GM21528 (cell line): ENCODE results near the gene NELFB.

Experiments
- ATAC-seq: cut with Tn5 transposase; IDR thresholded peaks from one replicate; pipeline ENCODE4 v1.9.1; 2021; ENCODE audit warnings: mild to moderate bottlenecking, moderate library complexity; ENCODE audit not compliant: unreplicated experiment, low FRiP score

NELFB gene

GRCh38 chr9:137266162-137266527 lies 11.0 kb downstream of the NELFB start:
- no peak for ATAC-seq

GRCh38 chr9:137266585-137267453 lies 11.7 kb downstream of the NELFB start:
- no peak for ATAC-seq

GRCh38 chr9:137267933-137268355 lies 12.8 kb downstream of the NELFB start:
- no peak for ATAC-seq

GRCh38 chr9:137268538-137269201 lies 13.5 kb downstream of the NELFB start:
- no peak for ATAC-seq

- no peak for ATAC-seq
These were observed 14.2 kb downstream of the NELFB start for GRCh38 chr9:137269231-137269772.

GRCh38 chr9:137270929-137271695 lies 16.0 kb downstream of the NELFB start:
- no peak for ATAC-seq

- no peak for ATAC-seq
These were observed 16.6 kb downstream of the NELFB start for GRCh38 chr9:137271696-137272076.

GRCh38 chr9:137272241-137273094 lies 17.3 kb downstream of the NELFB start:
- no peak for ATAC-seq

GRCh38 chr9:137273095-137273490 lies 18.0 kb downstream of the NELFB start:
- no peak for ATAC-seq

GRCh38 chr9:137273611-137274320 lies 18.6 kb downstream of the NELFB start:
- ATAC-seq, result no peak

GRCh38 chr9:137275203-137275587 lies 20.1 kb downstream of the NELFB start:
- ATAC-seq, result no peak

GRCh38 chr9:137275588-137276472 lies 20.7 kb downstream of the NELFB start:
- no peak for ATAC-seq

- no peak for ATAC-seq
These were observed 21.6 kb downstream of the NELFB start for GRCh38 chr9:137276473-137277328.

GRCh38 chr9:137277329-137278041 lies 22.4 kb downstream of the NELFB start, which contains the start of gene TOR4A:
Gene TOR4A, plus strand, starts transcription at chr9:137277726. Its CDS starts 964 bp downstream, at chr9:137278690.
- peak; percentile 68 for ATAC-seq

- ATAC-seq, result peak; percentile 10
These were observed 23.1 kb downstream of the NELFB start for GRCh38 chr9:137278061-137278701.
